Endothelial cell of umbilical vein (primary cell): Measurements from ENCODE around the gene EIF4A3. TPM values are rescaled to one million over a fixed set of nuclear protein-coding genes. Genes with fewer than 3 reads are reported as not detected.

ENCODE experiments used
- BruUV-seq: library from RNA; stranded (reverse); fragments of 400-500 nt; replicated peaks from 2 replicates; lab custom pipeline; 2021; lab: Mats Ljungman, UMichigan
- CTCF ChIA-PET: fragments of 300-600, 350-600 bp; sonication (Branson Sonifier 250); formaldehyde crosslinking; loops from one replicate; lab custom pipeline; 2021; ENCODE audit warnings: antibody characterized with exemption, inconsistent platforms; lab: Charles Lee
- POLR2A ChIA-PET: fragments of 300-600, 350-600 bp; sonication (Branson Sonifier 250); formaldehyde crosslinking; loops from one replicate; lab custom pipeline; 2021; ENCODE audit warnings: antibody characterized with exemption, inconsistent platforms; lab: Charles Lee
- DNase-seq: peaks from one replicate; pipeline ENCODE4 v3.0.0-alpha.2; 2011; ENCODE audit warnings: low read depth, low spot score
- FAIRE-seq: peaks from 2 replicates; lab custom pipeline; 2011; peaks lifted over from hg19 to GRCh38; lab: Jason Lieb, UNC
- H2AFZ ChIP-seq: 2 replicates; pipeline ENCODE4 v1.6.0; 2012; ENCODE audit warnings: low read depth, low read length, control low read depth, inconsistent platforms
- H3K27ac ChIP-seq: 2 replicates; pipeline ENCODE4 v1.5.1; 2011; ENCODE audit warnings: low read depth, mild to moderate bottlenecking, control low read depth, low read length, moderate library complexity; ENCODE audit not compliant: insufficient read depth
- H3K27me3 ChIP-seq, 2 experiments: 2 replicates each; pipeline versions ENCODE4 v1.6.0 to v1.6.1; 2011; ENCODE audit warnings: low read length in 2 of 2, mixed read lengths in 1 of 2; ENCODE audit not compliant: control insufficient read depth in 2 of 2, insufficient read depth in 2 of 2
- H3K36me3 ChIP-seq, 2 experiments: 2 replicates in 1 of 2; 3 replicates in 1 of 2; pipeline ENCODE4 v1.5.1; 2011; ENCODE audit warnings: low read length in 2 of 2, mild to moderate bottlenecking in 1 of 2, moderate library complexity in 1 of 2; ENCODE audit not compliant: control insufficient read depth in 2 of 2, insufficient read depth in 2 of 2; ENCODE audit errors: extremely low read depth in 1 of 2
- H3K4me1 ChIP-seq: 3 replicates; pipeline ENCODE4 v1.5.1; 2011; ENCODE audit warnings: mild to moderate bottlenecking, low read length; ENCODE audit not compliant: control insufficient read depth, insufficient read depth; ENCODE audit errors: extremely low read depth
- H3K4me2 ChIP-seq: 2 replicates; pipeline ENCODE4 v1.6.1; 2011; ENCODE audit warnings: low read length, control low read depth, mixed read lengths; ENCODE audit not compliant: insufficient read depth
- H3K4me3 ChIP-seq, 3 experiments: fragments of 200-600 bp in 1 of 3; sonication (generic), shearing (Covaris generic) in 1 of 3; replicated peaks in 1 of 3; 2 replicates each; pipeline ENCODE4 v1.5.1; 2011 to 2016; ENCODE audit warnings: control low read depth in 3 of 3, low read length in 3 of 3, mild to moderate bottlenecking in 2 of 3, inconsistent platforms in 1 of 3, low read depth in 1 of 3, moderate library complexity in 1 of 3; ENCODE audit not compliant: insufficient read depth in 1 of 3
- H3K79me2 ChIP-seq: 2 replicates; pipeline ENCODE4 v1.6.0; 2012; ENCODE audit warnings: low read length, inconsistent platforms; ENCODE audit not compliant: control insufficient read depth, insufficient read depth
- H3K9ac ChIP-seq: replicated peaks from 2 replicates; pipeline ENCODE3; 2011; ENCODE audit warnings: low read length, control low read depth; ENCODE audit not compliant: insufficient read depth; ENCODE audit errors: extremely low read depth
- H3K9me1 ChIP-seq: replicated peaks from 3 replicates; pipeline ENCODE4 v1.6.0; 2011; ENCODE audit warnings: mild to moderate bottlenecking, low read length; ENCODE audit not compliant: control insufficient read depth, insufficient read depth; ENCODE audit errors: extremely low read depth
- H3K9me3 ChIP-seq: replicated peaks from 2 replicates; pipeline ENCODE4 v1.5.1; 2012; ENCODE audit warnings: low read length, inconsistent platforms; ENCODE audit not compliant: control insufficient read depth, insufficient read depth
- H4K20me1 ChIP-seq: replicated peaks from 2 replicates; pipeline ENCODE3; 2011; ENCODE audit warnings: mild to moderate bottlenecking, low read length; ENCODE audit not compliant: control insufficient read depth, insufficient read depth; ENCODE audit errors: extremely low read depth
- CTCF ChIP-seq, 2 donors: IDR thresholded peaks; 1 replicate in 1 of 2; 2 replicates in 1 of 2; pipeline ENCODE4 v1.5.1; 2011; ENCODE audit warnings: low read length in 2 of 2, mild to moderate bottlenecking in 2 of 2, moderate library complexity in 2 of 2, control low read depth in 1 of 2, inconsistent platforms in 1 of 2, low read depth in 1 of 2; ENCODE audit not compliant: insufficient read depth in 1 of 2; ENCODE audit errors: extremely low read depth in 1 of 2
- EZH2 ChIP-seq: IDR thresholded peaks from 2 replicates; pipeline ENCODE4 v1.6.1; 2012; ENCODE audit warnings: borderline replicate concordance, low read depth, mild to moderate bottlenecking, moderate library complexity, low read length, inconsistent platforms; ENCODE audit not compliant: severe bottlenecking
- FOS ChIP-seq: IDR thresholded peaks from 2 replicates; pipeline ENCODE4 v1.6.1; 2011; ENCODE audit warnings: mild to moderate bottlenecking, low read length, moderate library complexity, borderline replicate concordance; ENCODE audit not compliant: insufficient read depth
- GATA2 ChIP-seq: IDR thresholded peaks from 2 replicates; pipeline ENCODE4 v1.7.0; 2011; ENCODE audit warnings: low read depth, mild to moderate bottlenecking, moderate library complexity, mixed read lengths, low read length; ENCODE audit not compliant: insufficient read length, insufficient read depth
- JUN ChIP-seq: IDR thresholded peaks from 2 replicates; pipeline ENCODE4 v1.6.1; 2011; ENCODE audit warnings: borderline replicate concordance, low read depth; ENCODE audit not compliant: insufficient read length, insufficient read depth
- MAX ChIP-seq: IDR thresholded peaks from 2 replicates; pipeline ENCODE4 v1.6.1; 2011; ENCODE audit not compliant: insufficient read depth, insufficient read length
- MYC ChIP-seq: IDR thresholded peaks from one replicate; pipeline ENCODE4 v1.6.1; 2011; ENCODE audit warnings: mild to moderate bottlenecking, low read depth, low read length
- POLR2A ChIP-seq: IDR thresholded peaks from 2 replicates; pipeline ENCODE4 v1.6.1; 2012; ENCODE audit warnings: low read depth, mild to moderate bottlenecking, control low read depth, low read length
- POLR2AphosphoS5 ChIP-seq: IDR thresholded peaks from 2 replicates; pipeline ENCODE4 v1.6.1; 2012; ENCODE audit warnings: low read depth, mild to moderate bottlenecking, control low read depth, low read length, moderate library complexity; ENCODE audit not compliant: insufficient read depth
- dilution Hi-C: fragments of 300-500 bp; cut with MboI; formaldehyde crosslinking; loops from one replicate; pipeline ENCODE4 v1.15.0; 2019; ENCODE audit warnings: low sequenced_read_pairs; ENCODE audit not compliant: extremely low pct_ligation_motif_present
- intact Hi-C: fragments of 100-400 bp; cut with micrococcal nuclease; formaldehyde crosslinking; loops from one replicate; pipeline ENCODE4 v1.10.0; 2022
- polyA plus RNA-seq, 4 experiments: library from polyadenylated mRNA; depleted of rRNA in 3 of 4; stranded (reverse) in 3 of 4; unstranded in 1 of 4; fragments of >200 nt; gene quantifications; 2 replicates each; pipeline versions ENCODE4 v1.2.1 to v1.2.3, GENCODE V29; 2011 to 2012; ENCODE audit warnings: missing spikeins in 1 of 4
- total RNA-seq: library from RNA; stranded (reverse); gene quantifications from 2 replicates; pipeline ENCODE4 v1.2.3, GENCODE V29; 2021

Gene EIF4A3
- total and polyA plus RNA-seq, 2 donors (not counting 3 experiments of a cell fraction or from before 2014, with no cell fraction given): 90.4 to 94.5 TPM

DNA sequence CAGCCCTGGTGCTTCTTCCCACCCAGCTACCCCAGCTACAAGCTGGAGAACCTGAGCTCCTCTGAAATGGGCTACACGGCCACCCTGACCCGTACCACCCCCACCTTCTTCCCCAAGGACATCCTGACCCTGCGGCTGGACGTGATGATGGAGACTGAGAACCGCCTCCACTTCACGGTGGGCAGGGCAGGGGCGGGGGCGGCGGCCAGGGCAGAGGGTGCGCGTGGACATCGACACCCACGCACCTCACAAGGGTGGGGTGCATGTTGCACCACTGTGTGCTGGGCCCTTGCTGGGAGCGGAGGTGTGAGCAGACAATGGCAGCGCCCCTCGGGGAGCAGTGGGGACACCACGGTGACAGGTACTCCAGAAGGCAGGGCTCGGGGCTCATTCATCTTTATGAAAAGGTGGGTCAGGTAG, 42.0 kb downstream of the EIF4A3 start:
- FAIRE-seq: no peak
- Histone ChIP-seq H4K20me1 (no peaks in the 10 kb centered on the region), H3K9me1 (no peaks in the 10 kb centered on the region), H2AFZ (no peak overlapping the region), H3K4me2 (no peak overlapping the region), H3K4me3 (no peak overlapping the region), H3K27me3 (no peaks in the 10 kb centered on the region), H3K27ac (no peak overlapping the region), H3K9ac (no peak overlapping the region), H3K36me3 (no peaks in the 10 kb centered on the region), H3K4me1 (peaks cover 10% of the 10 kb centered on the region), H3K79me2 (no peaks in the 10 kb centered on the region), H3K9me3 (no peaks in the 10 kb centered on the region)
- ChIA-PET POLR2A (no interaction called here), CTCF (interaction anchor here (1.4 kb wide), 1 partner anchor 19 kb away, joined by 6 read pairs; no protein-coding TSS in a partner anchor)
- no peak for DNase-seq
- TF ChIP-seq GATA2 (no peak), JUN (no peak), MYC (no peak)
- dilution Hi-C loops: no loop called here
- intact Hi-C loops: loop anchor here (10.0 kb wide), 1 partner anchor 260 kb away; no protein-coding TSS in a partner anchor
- no TSS peak for BruUV-seq

GRCh38 chr17:80104321-80104955, 42.5 kb downstream of the EIF4A3 start:
- ChIA-PET POLR2A (no interaction called here), CTCF (interaction anchor here (1.4 kb wide), 1 partner anchor 20 kb away, joined by 6 read pairs; no protein-coding TSS in a partner anchor)
- Histone ChIP-seq H3K9me1 (no peaks in the 10 kb centered on the region), H3K9ac (no peak overlapping the region), H4K20me1 (no peaks in the 10 kb centered on the region), H3K4me3 (no peak overlapping the region), H2AFZ (no peak overlapping the region), H3K36me3 (no peaks in the 10 kb centered on the region), H3K27me3 (no peaks in the 10 kb centered on the region), H3K79me2 (no peaks in the 10 kb centered on the region), H3K4me2 (no peak overlapping the region), H3K27ac (no peak overlapping the region), H3K4me1 (peaks cover 10% of the 10 kb centered on the region), H3K9me3 (no peaks in the 10 kb centered on the region)
- BruUV-seq: no TSS peak
- TF ChIP-seq CTCF (IDR thresholded peaks at IDR 0.05; ENCODE audit: extremely low read depth in 1 of 2, insufficient read depth in 1 of 2, low read depth in 1 of 2, low read length in 2 of 2) (no peak), GATA2 (no peak), JUN (no peak), FOS (no peak), MYC (no peak), POLR2AphosphoS5 (no peak), MAX (no peak), EZH2 (no peak), POLR2A (no peak)
- dilution Hi-C loops: no loop called here
- intact Hi-C loops: loop anchor here (10.0 kb wide), 1 partner anchor 260 kb away; no protein-coding TSS in a partner anchor
- DNase-seq (no peak), FAIRE-seq (no peak)
